ENCODE results near the gene PLEKHA8.
"Not testable (repeated sequence)": the region's sequence is repeated elsewhere in the genome, so short reads cannot be mapped to it uniquely, and the experiment has no call there.

PLEKHA8 gene

GRCh38 chr7:30065746-30066145, 37.5 kb downstream of the PLEKHA8 start:
- DNase-seq (ENCODE audit: low read depth), result no peak

GRCh38 chr7:30066687-30067086, 38.5 kb downstream of the PLEKHA8 start:
- no peak for DNase-seq (ENCODE audit: low read depth)

DNA sequence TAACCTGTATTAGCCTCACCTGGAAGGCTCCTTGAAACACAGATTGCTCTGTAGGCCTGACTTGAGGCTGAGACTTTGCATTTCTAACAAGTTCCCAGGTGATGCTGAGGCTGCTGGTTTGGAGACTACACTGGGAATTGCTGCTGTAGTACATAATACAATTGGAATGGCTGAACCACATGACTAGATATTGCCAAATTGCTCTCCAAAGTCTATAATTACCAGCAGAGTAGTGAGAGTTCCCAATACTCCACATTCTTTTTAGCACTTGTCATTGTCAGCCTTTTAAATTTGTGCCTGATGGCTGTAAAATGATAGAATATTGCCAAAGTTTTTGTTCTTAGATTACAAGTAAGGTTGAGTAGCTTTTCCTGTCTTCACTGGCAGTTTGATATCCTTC, 39.9 kb downstream of the PLEKHA8 start:
- no peak for DNase-seq (ENCODE audit: low read depth)

GRCh38 chr7:30069096-30069867, 41.1 kb downstream of the PLEKHA8 start:
- no peak for DNase-seq (ENCODE audit: low read depth)

- no peak for DNase-seq (ENCODE audit: low read depth)
Observed at GRCh38 chr7:30070052-30070451, 41.8 kb downstream of the PLEKHA8 start.

DNA sequence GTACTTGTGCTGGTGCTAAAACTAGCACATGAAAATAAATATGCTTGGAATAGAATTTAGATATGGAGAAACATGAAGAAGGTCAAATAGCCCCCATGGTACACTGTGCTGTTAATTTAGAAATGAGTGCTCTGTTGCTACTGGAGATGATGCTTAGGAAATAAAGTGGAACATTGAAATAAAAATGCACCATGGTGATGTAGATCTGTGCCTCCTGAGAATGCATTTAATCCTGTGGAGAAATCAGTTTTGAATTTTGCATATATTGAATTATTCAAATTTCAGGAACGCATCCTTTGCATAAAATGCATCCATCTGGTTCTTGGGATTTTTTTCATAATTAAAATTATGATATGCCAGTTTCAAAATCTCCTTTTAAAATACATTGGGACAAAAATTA, 44.5 kb downstream of the PLEKHA8 start:
- DNase-seq (ENCODE audit: low read depth), result no peak

- no peak for DNase-seq (ENCODE audit: low read depth)
Observed at GRCh38 chr7:30074422-30075030, 46.3 kb downstream of the PLEKHA8 start.

- no peak for DNase-seq (ENCODE audit: low read depth)
Observed at GRCh38 chr7:30076411-30076810, 48.2 kb downstream of the PLEKHA8 start.

GRCh38 chr7:30078280-30078679, 50.1 kb downstream of the PLEKHA8 start:
- DNase-seq (ENCODE audit: low read depth), result no peak

- no peak for DNase-seq (ENCODE audit: low read depth)
Observed at GRCh38 chr7:30079880-30080279, 51.7 kb downstream of the PLEKHA8 start.

DNA sequence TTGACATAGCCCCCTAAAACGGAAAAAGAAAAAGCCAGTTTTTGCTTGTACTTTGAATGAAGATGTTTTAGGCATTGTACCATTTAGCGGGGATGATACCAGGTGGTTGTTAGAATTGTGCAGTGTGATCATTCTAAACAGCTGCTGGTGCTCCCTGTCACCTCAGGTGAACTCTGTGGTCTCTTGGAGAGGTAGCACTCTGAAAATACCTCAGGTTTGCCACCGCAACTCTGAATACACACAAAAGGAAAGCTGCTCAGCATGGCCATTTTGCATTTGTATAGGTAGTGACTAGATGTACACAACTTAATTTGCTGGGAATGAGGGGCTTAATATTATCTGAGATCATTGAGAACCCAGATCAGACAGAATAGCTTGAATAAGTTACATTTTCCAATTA, 52.6 kb downstream of the PLEKHA8 start:
- DNase-seq (ENCODE audit: low read depth), result no peak

GRCh38 chr7:30082686-30083085, 54.5 kb downstream of the PLEKHA8 start:
- no peak for DNase-seq (ENCODE audit: low read depth)

- DNase-seq (ENCODE audit: low read depth), result no peak
Observed at GRCh38 chr7:30083334-30083733, 55.1 kb downstream of the PLEKHA8 start.

DNA sequence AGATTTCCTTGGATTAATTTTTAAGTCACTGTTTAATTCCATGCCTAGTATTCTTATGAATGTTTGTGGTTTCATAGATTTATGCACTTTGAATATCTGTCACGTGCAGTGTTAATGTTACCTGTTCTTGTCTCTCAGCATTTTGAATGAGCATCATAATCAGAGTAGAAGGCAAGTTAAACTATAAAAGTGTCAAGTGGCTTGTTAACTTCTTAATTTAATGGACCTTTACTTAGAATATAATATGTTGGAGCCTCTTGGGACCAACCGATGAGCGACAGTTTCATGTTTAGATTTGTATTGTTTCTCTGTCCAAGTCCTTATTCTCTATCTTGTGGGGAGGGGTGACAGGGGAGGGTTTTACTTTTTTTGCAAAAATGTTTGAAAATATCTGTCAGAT, 56.0 kb downstream of the PLEKHA8 start:
- no peak for DNase-seq (ENCODE audit: low read depth)

DNA sequence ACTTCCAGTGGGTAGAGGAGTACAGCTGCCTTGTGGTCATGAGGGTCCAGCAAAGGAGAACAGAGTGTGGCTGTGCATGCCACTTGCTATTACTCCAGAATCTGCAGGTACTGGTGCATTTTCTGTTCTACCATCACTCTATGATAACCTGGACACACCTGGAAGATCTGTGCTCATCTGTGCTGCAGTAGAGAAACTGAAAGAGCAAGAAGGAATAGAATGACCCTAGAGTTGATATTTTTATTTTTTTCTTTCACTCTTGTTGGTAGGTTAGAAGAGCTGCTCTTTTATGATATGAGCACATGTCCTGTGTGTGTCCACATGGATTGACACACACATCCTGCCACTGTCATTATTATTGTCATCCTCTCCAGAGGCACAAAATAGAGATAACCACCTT, 58.3 kb downstream of the PLEKHA8 start:
- DNase-seq (ENCODE audit: low read depth), result no peak

DNA sequence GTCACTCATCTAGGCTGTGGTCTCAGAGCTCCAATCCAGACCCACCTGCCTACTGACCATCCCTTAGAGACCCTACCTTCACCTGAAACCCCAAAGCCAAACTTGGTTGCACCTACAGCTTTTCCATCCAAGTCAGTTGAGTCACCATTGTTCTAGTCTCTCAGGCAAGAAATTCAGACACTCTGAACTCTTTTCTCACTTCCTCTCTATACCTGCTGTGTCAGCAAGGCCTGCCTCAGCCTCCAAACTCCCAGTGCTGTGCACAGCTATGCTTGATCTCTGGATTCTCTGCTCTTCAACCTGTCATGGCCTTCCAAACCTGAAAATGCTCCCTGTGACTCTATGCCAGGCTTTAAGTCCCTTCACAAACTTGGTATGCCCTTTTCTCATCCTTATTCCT, 59.2 kb downstream of the PLEKHA8 start:
- no peak for DNase-seq (ENCODE audit: low read depth)

- no peak for DNase-seq (ENCODE audit: low read depth)
Observed at GRCh38 chr7:30088362-30088761, 60.1 kb downstream of the PLEKHA8 start.

- no peak for DNase-seq (ENCODE audit: low read depth)
Observed at GRCh38 chr7:30090111-30090510, 61.9 kb downstream of the PLEKHA8 start.

- no peak for DNase-seq (ENCODE audit: low read depth)
Observed at GRCh38 chr7:30091491-30091912, 63.3 kb downstream of the PLEKHA8 start.

GRCh38 chr7:30091987-30092386, 63.8 kb downstream of the PLEKHA8 start:
- no peak for DNase-seq (ENCODE audit: low read depth)

GRCh38 chr7:30093420-30093952, 65.3 kb downstream of the PLEKHA8 start:
- DNase-seq (ENCODE audit: low read depth), result no peak

GRCh38 chr7:30098599-30098998, 70.4 kb downstream of the PLEKHA8 start:
- not testable (repeated sequence) for DNase-seq (ENCODE audit: low read depth)

GRCh38 chr7:30102281-30102680, 74.1 kb downstream of the PLEKHA8 start:
- no peak for DNase-seq (ENCODE audit: low read depth)

DNA sequence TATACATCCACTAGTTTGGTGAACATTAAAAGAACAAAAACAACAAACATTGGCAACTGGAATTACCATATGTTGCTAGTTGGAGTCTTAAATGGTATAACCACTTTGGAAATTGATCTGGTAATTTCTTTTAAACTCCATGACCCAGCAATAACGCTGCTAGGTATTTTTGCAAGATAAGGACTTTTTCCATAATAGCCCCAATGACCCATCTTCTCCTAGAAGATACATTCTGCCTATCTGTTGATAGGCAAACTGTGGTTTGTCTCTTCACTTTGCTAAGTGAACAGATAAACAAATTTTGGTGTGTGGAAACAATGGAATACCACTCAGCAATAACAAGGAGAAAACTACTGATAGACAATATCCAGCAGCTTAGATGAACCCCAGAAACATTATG, 75.9 kb downstream of the PLEKHA8 start:
- no peak for DNase-seq (ENCODE audit: low read depth)
